ENCODE data around the gene GPX6. TPM values are rescaled to one million over a fixed set of nuclear protein-coding genes. Genes with fewer than 3 reads are reported as not detected.
"Not testable (repeated sequence)": the region's sequence is repeated elsewhere in the genome, so short reads cannot be mapped to it uniquely, and the experiment has no call there.

The GPX6 gene, protein sequence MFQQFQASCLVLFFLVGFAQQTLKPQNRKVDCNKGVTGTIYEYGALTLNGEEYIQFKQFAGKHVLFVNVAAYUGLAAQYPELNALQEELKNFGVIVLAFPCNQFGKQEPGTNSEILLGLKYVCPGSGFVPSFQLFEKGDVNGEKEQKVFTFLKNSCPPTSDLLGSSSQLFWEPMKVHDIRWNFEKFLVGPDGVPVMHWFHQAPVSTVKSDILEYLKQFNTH
- total RNA-seq: not detected in 2 replicates

DNA sequence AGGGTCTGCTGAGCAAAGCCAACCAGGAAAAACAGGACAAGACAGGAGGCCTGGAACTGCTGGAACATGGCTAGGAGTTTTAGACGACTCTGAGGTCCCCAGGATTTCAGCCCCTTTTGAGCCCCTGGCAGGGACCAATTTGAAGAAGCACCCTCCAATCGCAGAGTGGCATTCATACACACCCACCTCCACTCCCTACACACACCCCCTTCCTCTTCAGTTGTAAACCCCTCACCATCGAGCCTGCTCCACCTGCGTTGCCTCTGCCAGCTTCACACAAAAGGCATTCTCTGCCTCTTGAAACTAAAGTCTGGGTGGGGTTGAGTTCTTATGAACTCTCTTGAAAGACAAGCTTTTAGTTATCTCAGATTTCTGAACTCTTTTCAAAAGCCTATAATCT lies at the start of gene GPX6:
GPX6 (minus strand) TSS at position 118 of the 400 bp plus-strand sequence; CDS start at position 68, 50 bp downstream.
- DNase-seq: no peak

DNA sequence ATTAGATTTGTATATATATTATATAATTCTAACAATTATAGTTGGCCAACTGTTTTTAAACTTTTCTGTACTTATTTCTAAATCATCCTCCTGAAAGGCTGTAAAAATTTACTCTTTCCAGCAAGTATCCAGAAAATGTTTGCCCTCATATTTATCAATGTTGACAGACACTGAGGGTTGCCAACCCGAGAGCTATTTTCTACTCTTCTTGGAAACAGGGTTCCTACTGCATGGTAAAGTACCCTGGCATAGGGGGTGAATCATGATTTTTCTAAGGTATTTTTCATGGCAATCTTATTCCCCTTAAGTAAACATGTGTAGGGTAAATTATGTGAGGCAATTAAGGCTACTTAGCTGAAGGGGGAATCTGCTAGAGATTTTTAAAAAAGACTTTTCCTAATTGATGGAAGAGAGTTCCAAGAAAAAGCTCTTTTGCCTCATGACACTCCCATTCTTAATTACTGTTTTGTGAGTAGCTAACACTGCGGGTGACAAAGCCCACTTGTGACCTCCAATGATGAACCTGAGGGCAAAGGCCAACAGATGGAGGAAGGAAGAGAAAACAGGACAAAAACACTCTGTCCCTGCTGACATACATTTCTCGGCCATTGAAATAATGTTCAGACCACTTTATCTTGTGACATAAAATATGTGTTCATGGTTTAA lies 48.0 kb upstream of the GPX6 start:
- DNase-seq: no peak

DNA sequence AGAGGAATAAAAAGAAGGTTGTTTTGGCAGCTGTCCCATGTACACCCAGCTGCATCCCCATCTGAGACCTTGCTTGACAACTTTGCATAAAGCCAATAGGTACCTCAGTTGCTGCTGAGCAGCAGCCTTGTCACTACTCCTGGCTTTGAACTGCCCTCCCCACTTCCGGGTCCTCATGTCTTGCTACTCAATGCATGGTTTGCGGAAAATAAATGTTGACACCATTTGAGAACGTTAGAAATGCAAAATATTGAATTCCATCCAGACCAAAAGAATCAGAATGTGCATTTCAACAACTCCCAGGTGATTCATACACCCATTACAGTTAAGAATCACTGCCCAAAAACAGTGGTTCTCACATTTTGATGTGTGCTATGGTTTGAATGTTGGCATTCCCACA lies 43.0 kb upstream of the GPX6 start:
- no peak for DNase-seq

DNA sequence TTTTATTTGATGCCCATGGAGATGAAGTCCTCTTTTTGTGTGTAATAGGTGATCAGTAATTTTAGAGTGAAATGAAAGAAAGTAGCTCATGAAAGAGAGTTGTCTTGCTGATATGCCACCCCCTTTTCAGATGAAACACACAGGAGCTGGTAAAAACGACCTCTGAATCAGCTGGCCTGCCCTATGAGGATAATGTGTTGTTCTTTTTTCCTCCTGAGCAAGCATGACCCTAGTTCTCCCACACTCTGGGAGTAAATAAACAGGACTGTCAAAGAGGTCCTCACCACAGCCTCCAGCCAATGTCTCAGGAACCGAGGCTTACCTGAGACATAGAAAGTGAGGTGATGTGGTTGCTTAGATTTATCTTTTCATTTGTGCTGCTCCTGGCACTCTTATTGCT lies 39.5 kb upstream of the GPX6 start:
- DNase-seq: no peak

DNA sequence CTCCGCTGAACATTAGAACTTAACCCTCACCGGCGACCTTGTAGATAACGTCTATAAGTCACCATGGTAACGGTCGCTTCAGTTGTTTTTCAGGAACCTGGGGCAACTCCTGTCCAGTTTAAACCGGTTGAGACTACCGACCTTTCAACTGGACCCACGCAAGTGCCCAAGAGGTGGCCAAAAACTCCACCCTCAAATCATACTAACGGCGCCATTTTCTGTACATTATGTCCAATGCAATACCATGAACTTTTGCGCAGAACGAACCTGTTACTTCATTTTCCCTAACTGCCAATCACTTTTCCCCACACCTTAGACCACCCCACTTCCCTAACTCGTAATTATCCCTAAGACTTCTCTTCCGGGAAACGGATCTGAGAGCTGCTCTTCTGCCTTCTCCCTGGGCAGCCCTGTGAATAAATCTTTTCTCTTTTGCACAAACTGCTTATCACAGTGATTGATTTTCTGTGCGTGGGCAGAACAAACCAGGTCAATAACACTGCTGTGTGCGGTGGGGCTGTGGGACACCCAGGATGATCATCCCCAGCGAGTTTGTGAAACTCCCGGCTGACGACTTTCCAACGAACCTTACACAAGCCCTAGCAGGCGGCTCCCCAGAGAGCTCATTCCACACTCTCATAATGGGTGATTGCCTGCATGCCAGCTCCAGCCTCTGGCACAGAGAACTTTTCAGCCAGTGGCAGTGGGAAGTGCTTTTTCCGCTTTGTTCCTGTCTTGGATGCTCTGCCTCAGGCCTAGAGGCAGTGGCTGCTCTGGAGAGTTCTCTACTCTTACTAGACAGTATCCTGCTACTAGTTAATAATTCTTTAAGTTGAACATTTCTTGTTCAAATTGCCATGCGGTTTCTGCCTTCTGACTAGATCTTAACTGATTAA lies 38.6 kb upstream of the GPX6 start:
- DNase-seq: no peak

DNA sequence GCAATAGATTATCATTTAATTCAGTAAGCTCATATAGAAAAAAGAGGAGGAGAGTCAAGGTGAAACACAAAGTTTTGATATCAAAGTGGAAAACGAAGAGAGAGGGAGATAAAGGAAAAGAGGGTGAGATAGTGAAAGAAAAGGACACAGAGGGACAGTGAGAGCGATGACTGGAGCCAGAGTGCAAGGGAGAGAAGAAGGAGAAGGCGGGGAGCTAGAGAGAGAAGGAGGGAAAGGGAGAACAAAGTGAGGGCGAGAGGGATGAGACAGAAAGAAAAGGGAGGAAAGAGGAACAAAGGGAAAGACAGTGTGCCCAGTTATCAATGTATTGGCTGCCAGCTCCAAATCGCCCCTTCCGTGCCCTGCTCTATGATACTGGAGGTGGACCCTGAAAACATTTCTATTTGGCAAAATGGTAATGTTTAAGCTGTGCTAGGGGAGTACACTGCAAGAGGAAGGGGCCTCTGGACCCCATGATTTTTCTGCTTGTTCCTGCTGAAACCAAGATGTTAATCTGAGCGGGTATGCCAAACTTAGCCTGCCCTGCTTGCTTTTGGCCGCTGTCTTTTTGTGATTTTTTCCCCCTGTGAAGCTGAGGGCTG lies 37.9 kb upstream of the GPX6 start:
- no peak for DNase-seq

DNA sequence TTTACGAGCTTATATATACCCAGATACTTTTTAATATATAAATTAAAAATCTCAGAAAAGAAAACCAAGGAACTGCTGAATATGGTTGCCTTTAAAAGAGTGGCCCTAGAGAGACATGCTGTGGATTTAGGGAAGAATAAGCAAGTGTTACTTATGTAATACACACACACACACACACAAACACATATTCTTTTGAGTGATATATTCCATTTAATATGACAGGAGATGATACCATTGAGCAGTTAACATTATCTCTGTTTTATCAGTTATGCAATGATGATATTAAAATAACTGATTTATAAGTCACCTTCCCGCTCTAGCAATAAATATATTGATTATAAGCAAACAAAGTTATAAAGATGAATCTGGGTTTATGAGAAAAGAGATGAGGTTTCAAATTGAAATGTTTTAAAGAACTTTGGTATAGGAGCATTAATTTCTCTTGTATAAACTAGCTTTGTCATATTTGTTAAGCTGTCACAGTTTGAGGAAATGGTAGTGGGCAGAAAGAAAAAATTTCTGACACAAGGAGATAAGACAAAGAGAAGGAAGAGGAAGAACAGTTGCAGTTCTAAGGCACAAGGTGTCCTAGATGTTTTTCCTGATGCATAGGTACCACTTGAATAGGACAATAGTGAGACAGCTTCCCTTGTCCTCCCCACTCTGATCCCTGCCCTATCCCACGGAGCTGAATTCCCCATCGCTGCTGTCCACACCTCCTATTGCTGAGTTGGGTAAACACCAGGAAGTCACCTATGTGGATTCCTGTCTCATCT lies 36.5 kb upstream of the GPX6 start:
- no peak for DNase-seq

DNA sequence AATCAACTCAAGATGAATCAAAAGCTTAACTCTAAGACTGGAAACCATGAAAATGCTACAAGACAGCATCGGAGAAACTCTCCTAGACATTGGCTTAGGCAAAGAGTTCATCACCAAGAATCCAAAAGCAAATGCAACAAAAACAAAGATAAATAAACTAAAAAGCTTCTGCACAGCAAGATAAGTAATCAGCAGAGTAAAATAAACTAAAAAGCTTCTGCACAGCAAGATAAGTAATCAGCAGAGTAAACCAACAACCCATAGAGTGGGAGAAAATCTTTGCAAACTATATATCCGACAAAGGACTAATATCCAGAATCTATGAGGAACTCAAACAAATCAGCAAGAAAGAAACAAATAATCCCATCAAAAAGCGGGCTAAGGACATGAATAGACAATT lies 31.4 kb upstream of the GPX6 start:
- DNase-seq: not testable (repeated sequence)

DNA sequence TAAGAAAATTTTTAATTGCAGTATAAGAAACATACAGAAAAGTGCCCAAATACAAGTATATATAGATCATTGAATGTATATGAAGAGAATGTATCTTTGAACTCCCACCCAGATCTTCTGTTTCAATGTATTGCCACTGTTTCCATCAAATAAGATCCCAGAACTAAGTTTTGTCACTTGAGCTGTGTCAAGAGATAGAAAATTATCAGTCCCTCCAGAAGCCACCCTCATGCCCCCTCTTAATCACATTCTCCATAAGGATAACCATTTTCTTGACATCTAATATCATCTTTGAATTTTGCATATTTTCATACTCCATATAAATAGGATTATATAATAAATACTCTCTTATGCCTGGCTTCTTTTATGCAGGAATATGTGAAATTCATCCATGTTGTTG lies 30.4 kb upstream of the GPX6 start:
- DNase-seq: no peak

DNA sequence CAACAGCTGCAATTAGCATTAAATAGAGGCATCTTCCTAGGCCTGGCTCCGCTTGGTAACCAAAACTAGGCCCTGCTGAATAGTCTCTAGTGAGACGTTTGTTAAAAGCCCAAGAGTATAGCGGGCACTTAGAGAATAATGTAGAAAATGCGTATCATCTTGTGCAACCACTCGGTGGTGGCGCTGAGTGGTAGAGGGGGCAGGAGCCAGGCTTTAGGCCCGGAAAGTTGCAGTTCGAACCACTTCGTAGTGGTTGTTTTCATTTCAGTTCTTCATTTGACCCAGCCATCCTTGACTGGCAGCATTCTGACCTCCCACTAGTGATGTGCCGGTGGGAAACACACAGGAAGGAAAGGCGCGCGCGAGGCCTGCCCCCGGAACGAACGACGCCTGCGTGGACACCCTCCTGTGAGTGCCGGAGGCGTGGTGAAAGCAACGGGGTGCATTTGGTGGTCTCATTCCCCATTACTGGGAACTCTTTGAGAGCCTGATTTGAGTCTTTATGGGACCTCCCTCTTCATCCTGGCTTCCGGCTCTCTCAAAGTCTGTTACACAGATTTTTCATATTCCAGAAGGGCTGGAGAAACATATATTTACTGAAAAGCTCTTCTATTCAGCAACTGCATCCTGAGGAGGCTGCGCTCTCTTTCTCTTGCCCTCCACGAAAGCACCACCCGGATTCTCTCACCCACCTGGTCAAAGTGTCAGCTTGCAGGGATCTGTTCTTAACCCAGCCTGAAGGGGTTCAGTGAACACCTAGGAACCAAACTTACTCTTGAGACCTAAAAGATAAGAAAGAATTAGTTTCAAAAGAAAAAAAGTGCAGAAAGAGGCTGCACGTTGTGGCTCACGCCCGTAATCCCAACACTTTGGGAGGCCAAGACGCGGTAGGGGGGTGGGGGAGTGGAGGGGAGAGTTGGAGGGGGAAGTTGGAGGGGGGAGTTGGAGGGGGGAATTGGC lies 28.3 kb upstream of the GPX6 start:
- peak; percentile 9 for DNase-seq

DNA sequence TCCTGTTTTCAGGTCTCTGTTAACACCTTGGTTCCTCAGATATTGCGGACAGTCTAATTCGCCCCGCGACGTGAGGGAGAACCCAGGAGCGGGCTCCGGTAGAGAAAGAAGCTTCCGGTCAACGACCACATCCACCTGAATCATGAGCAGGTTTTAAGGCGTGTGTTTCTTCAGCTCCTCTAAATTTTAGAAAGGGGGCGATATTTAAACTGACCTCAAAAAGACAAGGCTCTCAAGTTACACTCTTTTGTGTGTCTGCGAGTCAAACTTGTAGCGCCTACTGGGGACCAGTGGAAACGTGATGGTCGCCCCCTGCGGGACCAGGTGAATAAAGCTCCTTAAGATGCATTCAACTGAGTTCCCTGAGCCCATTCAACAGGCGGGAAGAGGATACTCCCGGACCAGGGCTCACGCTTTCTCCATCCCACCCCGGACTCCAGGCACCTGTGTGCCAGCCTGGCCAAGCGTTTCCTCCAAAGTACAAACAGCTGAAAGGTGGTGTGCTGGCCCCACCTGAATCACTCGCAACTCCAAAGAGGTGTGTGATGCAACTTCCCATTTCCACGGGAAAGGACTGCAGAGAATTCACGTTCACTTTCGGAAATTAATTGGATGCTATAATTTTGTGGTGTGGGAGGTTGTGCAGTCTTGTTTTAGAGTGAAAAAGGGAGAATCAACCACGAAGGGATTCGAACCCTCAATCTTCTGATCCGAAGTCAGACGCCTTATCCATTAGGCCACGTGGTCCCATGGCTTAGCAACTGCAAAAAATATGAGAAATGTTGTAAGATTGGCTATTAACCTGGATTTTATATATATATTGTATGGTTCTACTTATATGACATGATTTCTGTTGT lies 27.1 kb upstream of the GPX6 start:
- DNase-seq: peak; percentile 71

DNA sequence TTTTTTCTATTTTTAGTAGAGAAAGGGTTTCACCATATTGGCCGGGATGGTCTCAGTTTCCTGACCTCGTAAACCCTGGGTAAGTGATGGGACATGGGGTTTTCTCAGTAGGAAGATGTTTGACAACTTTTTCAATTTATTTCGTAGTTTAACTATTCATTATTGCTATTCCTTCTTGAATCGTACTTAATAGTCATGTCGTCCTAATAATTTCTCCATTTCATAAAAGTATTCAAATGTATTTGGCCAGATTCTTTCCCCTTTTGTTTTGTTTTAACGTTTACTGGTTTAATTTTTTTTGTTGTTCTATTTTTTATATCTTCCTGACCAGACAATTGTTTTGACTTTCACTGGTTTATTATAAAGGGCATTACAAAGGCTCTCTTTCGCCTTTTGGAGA lies 26.4 kb upstream of the GPX6 start:
- no peak for DNase-seq

DNA sequence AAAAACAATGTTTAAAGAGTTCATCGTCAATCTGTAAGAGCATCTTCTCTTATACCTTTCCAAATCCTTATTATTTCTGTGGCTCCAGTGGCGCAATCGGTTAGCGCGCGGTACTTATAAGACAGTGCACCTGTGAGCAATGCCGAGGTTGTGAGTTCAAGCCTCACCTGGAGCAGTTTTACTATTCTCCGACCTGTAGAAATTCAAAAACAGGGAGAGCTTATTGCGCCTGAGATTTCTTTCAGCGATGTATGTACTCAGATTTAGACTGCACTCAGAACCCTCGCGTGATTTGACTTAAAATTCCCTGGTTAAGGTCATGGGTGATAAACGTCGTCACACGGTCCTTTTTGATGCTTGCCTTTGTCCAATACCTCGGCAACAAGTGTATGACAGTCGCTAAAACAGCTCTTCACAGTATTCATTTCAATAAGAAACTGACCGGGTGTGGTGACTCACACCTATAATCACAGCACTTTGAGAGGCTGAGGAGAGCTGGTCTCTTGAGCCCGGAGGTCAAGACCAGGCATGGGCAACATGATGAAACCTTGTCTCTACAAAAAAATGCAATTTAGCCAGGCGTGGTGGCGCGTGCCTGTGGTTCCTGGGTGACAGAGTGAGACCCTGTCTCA lies 22.0 kb upstream of the GPX6 start:
- peak; percentile 11 for DNase-seq

DNA sequence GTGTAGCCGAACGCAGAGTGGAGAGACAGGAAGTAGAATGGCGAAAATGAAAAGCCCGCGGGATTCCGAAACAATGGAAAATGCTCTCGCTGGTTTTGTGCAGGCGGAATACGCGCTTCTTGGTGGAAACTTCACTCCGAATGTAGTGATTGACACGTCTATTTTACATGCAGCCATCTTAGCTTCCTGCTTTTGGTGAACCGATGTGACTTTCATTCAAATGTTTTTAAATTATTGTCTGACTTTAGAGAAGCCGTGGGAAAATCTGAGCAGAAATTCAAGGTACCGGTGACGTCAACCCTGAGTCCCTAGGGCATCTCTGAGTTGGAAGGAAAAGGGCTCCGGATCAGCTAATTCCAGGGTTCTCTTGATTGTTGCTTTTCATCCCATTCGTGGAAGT lies 21.5 kb upstream of the GPX6 start:
- peak; percentile 49 for DNase-seq

DNA sequence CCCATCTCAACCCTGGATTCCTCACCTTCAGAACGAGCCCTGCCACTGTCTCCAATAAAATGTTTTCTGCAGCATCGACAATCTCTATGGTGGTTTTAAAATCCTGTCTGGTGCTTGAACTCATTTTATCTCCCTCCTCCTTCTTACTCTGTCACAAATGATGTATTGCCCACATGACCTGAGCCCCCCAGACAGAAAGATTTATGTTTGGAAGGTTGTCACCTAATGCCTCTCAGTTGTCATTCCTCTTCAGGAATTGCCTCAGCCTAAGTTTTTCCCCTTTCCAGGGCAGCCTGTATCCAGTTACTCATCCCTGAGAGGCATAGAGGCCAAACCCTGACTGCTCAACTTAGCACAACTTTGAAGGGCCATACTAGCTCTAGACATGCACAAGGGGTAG lies 19.3 kb upstream of the GPX6 start:
- DNase-seq: no peak

DNA sequence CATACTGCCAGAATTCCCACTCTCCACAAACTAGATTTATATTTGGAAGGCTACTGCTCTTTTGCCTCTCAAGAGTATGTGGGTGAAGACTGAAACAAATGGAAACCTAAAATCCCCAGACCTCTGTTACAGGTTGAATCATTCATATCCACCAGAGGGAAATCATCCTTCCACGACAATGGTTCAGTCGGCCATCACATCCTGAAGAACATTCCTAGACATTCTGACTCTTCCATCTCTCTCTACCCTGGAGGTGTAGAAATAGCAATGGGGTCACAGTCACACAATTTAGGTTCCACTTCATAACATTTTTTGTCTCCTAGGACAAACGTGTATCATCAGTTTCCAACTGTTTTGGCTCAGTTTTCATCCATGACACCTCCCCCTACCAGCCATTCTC lies 18.7 kb upstream of the GPX6 start:
- no peak for DNase-seq

DNA sequence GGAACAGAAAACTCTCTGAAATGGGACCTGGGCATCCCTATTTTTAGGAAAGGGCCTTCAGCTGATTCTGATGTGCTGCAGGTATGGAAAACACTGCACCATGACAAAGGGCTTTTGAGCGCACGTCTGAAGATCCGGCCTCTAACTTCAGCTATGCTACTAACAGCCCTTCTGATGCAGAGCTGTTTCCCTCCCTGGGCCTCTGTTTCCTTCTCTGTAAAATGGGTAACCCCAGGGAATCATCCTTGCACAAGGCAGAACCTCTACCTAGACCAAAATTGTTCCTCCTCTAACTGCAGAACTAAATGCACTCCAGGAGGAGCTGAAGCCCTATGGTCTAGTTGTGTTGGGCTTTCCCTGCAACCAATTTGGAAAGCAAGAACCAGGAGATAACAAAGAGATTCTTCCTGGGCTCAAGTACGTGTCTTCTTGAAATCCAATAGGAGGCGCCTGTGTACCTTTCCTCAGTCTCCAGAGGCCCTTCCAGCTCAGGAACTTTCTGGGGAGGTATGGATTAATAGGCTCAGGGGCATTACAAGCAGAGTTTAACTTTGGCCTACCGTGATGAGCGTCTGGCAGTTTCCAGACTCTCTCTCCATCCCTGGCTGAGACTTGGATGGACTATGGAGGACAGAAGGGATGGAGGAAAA lies 16.0 kb upstream of the GPX6 start:
- no peak for DNase-seq

DNA sequence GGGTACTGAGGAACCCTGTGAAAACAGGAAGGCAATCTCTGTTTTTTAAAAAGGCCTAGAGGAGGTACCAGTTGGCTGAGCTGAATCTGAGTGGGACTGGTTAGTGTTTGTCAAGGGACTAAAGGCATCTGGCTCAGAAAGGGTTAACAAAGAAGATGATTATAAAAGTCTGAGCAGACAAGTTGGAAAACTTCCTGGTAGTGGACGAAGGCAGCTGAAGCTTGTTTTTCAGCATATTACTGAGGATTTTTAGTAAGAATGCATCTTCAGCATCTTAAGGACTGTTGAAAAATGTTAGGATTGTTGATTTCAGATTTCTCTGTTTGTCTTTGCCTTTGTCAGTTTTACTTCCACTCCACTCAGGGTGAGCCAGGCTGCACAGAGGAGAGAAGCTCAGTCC lies 15.2 kb upstream of the GPX6 start:
- DNase-seq: no peak

DNA sequence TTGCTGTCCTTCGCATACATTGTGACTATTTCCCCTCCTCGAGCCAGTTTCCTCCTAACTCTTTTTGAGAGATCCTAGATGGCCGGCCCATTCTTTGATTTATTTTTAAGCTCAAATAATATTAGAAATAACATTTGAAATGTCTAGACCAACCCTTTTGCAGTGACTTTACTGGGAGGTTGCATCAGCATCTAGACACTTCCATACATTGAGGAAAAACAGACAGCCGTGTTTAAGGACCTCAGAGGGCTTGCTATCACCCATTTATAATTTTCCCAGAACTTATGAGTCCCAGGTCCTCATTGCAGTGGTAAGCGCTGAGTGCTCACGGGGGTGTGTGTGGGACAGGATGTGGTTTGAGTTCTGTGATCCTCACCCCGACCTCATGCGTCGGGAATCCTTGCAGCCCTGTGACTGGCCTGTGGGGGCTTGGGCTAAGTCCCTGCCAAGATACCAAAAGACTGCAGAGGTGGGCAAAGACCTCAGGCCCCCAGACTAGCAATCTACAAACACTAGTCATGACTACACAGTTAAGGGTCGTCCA lies 10.0 kb upstream of the GPX6 start, which contains the start of gene GPX5:
GPX5 (plus strand) TSS at position 386 of the 544 bp plus-strand sequence; CDS start at position 519, 133 bp downstream.
- DNase-seq: no peak

All from dermis blood vessel endothelial cell (primary cell).